Thoracic aorta (tissue), 2 donors: ENCODE results near the gene SPATA13. TPM values are rescaled to one million over a fixed set of nuclear protein-coding genes. Genes with fewer than 3 reads are reported as not detected.

Experiments used
- ATAC-seq: fragments of 150-250 bp; one replicate; pipeline ENCODE4 v1.8.0; 2017; ENCODE audit warnings: low read depth; ENCODE audit not compliant: insufficient number of reproducible peaks, low FRiP score
- DNase-seq: peaks from one replicate; pipeline ENCODE4 v3.0.0-alpha.2; 2020; ENCODE audit warnings: low spot score
- H3K27ac ChIP-seq, 2 donors: fragments of 200-600 bp; sonication (generic); 1 replicate in 1 of 2; 2 replicates in 1 of 2; pipeline ENCODE4 v1.5.1; 2016; ENCODE audit warnings: mild to moderate bottlenecking in 2 of 2, moderate library complexity in 2 of 2
- H3K27me3 ChIP-seq: fragments of 200-600 bp; sonication (generic); replicated peaks from 2 replicates; pipeline ENCODE4 v1.6.0; 2016; ENCODE audit warnings: mild to moderate bottlenecking; ENCODE audit not compliant: insufficient read depth
- H3K36me3 ChIP-seq: fragments of 200-600 bp; sonication (generic); one replicate; pipeline ENCODE4 v1.5.1; 2016
- H3K4me1 ChIP-seq, 2 donors: fragments of 200-600 bp; sonication (generic); 1 replicate in 1 of 2; 2 replicates in 1 of 2; pipeline versions ENCODE4 v1.5.1 to v1.6.0; 2016; ENCODE audit warnings: low read depth in 2 of 2, mild to moderate bottlenecking in 1 of 2; ENCODE audit not compliant: control insufficient read depth in 1 of 2
- H3K4me3 ChIP-seq: fragments of 200-600 bp; sonication (generic); 2 replicates; pipeline ENCODE4 v1.5.1; 2016; ENCODE audit warnings: mild to moderate bottlenecking
- H3K9me3 ChIP-seq: fragments of 200-600 bp; sonication (generic); 2 replicates; pipeline ENCODE4 v1.5.1; 2016
- total RNA-seq, 2 donors: library from RNA; depleted of rRNA; stranded (reverse); fragments of >200 nt; gene quantifications; one replicate each; pipeline versions ENCODE4 v1.1.0 to v1.2.3, GENCODE V29; 2016
- TF ChIP-seq, protein P1 (sequence below): fragments of 200-600 bp; sonication (generic); IDR thresholded peaks from one replicate; pipeline ENCODE4 v1.5.1; 2019; ENCODE audit warnings: antibody characterized with exemption

Gene SPATA13
- total RNA-seq, 2 donors from 2014 or later = 14.5 to 33.4 TPM

DNA sequence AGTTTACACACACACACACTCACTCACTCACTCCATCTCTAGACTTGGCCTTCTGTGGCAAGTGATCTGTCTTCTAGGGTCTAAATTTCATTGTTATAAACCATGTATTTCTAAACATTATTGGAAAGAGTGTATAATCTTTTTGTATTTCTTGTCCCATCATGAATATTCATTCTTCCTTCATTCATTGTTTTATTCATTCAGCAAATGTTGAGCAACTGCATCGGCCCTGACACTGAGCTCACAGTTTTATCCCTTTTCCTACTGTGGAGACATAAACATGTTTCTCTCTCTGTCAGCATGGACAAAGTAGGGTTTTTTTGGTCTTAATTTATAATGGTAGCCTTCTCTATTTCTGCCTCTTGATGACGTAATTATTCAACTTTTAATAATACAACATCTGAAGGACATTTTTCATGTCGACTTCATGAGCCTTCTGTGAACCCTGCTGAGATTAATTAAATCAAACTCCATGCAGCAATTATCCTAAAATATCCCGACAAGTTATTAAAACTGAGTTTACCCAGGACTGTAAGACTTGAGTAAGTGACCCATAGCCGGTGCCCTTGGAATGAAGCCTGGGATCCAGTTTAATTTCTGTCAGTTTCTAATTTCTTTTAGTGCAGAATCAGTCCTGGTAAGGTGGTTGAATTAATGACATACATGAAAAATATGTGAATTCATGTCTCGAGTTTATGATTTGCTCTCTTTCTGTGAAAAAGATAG, 7.3 kb downstream of the SPATA13 start:
- H3K27ac ChIP-seq = no peak overlapping the region
- ATAC-seq (no peak), DNase-seq (no peak)
- TF ChIP-seq, protein P1, sequence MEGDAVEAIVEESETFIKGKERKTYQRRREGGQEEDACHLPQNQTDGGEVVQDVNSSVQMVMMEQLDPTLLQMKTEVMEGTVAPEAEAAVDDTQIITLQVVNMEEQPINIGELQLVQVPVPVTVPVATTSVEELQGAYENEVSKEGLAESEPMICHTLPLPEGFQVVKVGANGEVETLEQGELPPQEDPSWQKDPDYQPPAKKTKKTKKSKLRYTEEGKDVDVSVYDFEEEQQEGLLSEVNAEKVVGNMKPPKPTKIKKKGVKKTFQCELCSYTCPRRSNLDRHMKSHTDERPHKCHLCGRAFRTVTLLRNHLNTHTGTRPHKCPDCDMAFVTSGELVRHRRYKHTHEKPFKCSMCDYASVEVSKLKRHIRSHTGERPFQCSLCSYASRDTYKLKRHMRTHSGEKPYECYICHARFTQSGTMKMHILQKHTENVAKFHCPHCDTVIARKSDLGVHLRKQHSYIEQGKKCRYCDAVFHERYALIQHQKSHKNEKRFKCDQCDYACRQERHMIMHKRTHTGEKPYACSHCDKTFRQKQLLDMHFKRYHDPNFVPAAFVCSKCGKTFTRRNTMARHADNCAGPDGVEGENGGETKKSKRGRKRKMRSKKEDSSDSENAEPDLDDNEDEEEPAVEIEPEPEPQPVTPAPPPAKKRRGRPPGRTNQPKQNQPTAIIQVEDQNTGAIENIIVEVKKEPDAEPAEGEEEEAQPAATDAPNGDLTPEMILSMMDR = no peak
- H3K27me3 ChIP-seq = no peaks in the 10 kb centered on the region
- H3K4me3 ChIP-seq = no peak overlapping the region
- H3K4me1 ChIP-seq = no peaks in the 10 kb centered on the region
- H3K36me3 ChIP-seq = no peaks in the 10 kb centered on the region
- H3K9me3 ChIP-seq = no peaks in the 10 kb centered on the region

DNA sequence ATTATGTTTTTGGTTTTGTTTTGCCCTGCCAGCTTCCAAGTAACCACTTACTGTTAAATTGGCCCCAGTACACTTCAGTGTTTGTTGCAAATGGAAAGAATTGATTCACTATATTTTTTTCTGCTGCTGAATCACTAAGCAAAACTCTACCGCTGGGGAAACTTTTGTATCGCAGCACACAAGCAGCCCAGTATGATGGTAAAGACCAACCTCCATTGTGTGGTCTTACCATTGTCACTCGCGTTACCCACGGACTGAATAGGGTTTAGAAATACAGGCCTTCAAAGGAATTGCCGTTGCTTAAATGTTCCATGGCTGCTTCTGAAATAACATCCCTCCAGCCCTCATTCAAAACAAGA, 7.9 kb downstream of the SPATA13 start:
- no peaks in the 10 kb centered on the region for H3K9me3 ChIP-seq
- H3K27ac ChIP-seq = no peak overlapping the region
- no peaks in the 10 kb centered on the region for H3K27me3 ChIP-seq
- H3K4me1 ChIP-seq = no peaks in the 10 kb centered on the region
- ATAC-seq = no peak
- no peaks in the 10 kb centered on the region for H3K36me3 ChIP-seq
- H3K4me3 ChIP-seq = no peak overlapping the region
- TF ChIP-seq, protein P1 = no peak
- DNase-seq = no peak

DNA sequence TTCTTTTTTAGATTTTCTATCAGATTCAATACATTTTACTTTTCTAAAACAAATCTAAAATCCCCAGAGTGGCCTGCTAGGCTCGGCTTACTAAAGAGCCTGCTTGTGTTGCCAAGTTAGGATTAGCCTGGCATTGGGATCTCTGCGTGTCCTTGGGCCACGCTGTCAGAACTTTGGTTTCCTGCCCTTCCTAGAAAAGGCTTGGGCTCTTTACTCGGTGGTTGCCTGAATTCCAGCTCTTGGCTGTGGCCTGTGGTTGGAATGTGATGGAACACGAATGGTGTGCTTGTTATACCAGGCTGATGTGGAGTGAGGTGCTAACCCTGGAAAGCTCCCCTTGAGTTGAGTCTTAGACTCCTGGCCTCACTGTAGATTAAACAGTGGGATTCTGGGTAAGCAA, 8.5 kb downstream of the SPATA13 start:
- H3K27me3 ChIP-seq = no peaks in the 10 kb centered on the region
- H3K4me1 ChIP-seq = no peaks in the 10 kb centered on the region
- H3K27ac ChIP-seq = no peak overlapping the region
- H3K36me3 ChIP-seq = no peaks in the 10 kb centered on the region
- ATAC-seq (no peak), DNase-seq (no peak)
- no peaks in the 10 kb centered on the region for H3K9me3 ChIP-seq
- TF ChIP-seq, protein P1 = no peak
- H3K4me3 ChIP-seq = no peak overlapping the region

DNA sequence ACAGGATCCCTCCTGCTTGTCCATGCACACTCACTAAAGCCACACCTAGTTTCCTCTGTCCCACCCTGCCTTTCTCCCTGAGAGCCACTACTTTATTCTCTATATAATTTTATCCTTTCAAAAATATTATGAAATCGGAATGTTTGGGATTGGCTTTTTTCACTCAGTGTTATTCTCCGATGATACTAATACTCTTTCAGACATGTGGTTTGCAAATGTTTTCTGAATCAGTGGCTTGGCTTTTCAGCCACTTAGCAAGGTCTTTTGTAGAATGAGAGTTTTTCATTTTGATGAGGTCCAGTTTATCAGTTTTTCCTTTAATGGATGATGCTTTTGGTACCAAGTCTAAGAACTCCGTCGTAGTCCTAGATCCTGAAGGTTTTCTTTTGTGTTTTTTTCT, 11.6 kb downstream of the SPATA13 start:
- no peak overlapping the region for H3K27ac ChIP-seq
- DNase-seq = no peak

DNA sequence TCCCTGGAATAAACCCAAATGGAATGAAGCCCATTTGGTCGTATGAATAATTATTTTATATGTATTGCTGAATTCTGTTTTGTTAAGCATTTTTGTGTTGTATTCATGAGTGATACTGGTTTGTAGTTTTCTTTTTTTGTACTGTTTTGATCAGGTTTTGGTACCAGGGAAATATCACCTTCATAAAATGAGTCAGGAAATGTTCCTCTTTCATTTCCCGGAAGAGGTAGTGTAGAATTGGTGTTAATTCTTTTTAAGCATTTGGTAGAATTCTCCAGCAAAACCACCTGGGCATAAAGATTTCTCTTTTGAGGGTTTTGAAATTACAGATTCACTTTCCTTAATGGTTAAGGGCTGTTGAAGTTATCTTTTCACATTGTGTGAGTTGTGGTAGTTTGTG, 13.3 kb downstream of the SPATA13 start:
- no peaks in the 10 kb centered on the region for H3K4me1 ChIP-seq
- ATAC-seq = no peak

More for the DNA sequence above, 11.6 kb downstream of the SPATA13 start:
- Histone ChIP-seq H3K36me3 (no peaks in the 10 kb centered on the region), H3K4me1 (no peaks in the 10 kb centered on the region), H3K4me3 (no peak overlapping the region), H3K27me3 (no peaks in the 10 kb centered on the region), H3K9me3 (no peaks in the 10 kb centered on the region)
- no peak for ATAC-seq
- TF ChIP-seq, protein P1 = no peak

More for the DNA sequence above, 13.3 kb downstream of the SPATA13 start:
- DNase-seq = no peak
- H3K27ac ChIP-seq = no peak overlapping the region
- H3K4me3 ChIP-seq = no peak overlapping the region
- TF ChIP-seq, protein P1 = no peak
- no peaks in the 10 kb centered on the region for H3K9me3 ChIP-seq
- no peaks in the 10 kb centered on the region for H3K27me3 ChIP-seq
- no peaks in the 10 kb centered on the region for H3K36me3 ChIP-seq
